ENCODE data around the gene NACC1. TPM values are rescaled to one million over a fixed set of nuclear protein-coding genes. Genes with fewer than 3 reads are reported as not detected.

Gene NACC1
- total and polyA plus RNA-seq, 4 donors: 0.86 to 24.7 (median 17.7) TPM

GRCh38 chr19:13119627-13120026 lies 1.6 kb downstream of the NACC1 start (continued):
- TF ChIP-seq HNF4G (IDR thresholded peaks at IDR 0.05) (no peak), NR2F2 (IDR thresholded peaks at IDR 0.05) (no peak)

DNA sequence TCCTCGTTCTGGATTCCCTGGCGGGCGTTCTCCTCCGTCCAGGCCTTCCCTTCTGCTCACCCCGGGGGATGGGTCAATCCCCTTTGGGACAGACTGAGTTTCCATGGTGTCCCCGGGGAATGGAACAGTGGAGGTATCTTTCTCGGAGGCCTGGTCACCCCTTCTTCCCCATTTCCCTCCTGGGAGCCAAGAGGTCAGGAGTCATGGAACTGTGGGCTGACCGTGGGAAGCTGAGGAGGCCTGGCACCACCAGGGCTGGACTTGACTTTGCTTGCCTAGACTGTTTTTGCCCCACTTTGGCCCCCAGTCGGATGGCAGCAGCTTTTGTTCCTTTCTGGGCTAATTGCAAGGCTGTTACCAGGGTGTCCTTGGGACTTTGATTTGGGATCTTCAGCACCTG lies 2.0 kb downstream of the NACC1 start:
- 87% methylated on average over 9 of the region's 9 CpGs for WGBS
- H3K4me1 ChIP-seq (ENCODE audit: control insufficient read depth in 4 of 4, insufficient read depth in 4 of 4, low read length in 3 of 4): peaks cover 12 to 42% (median 31%) of the 10 kb centered on the region in 4 donors
- H3K27me3 ChIP-seq (ENCODE audit: control insufficient read depth in 4 of 4, insufficient read depth in 4 of 4, low read length in 3 of 4): no peaks in the 10 kb centered on the region
- H3K27ac ChIP-seq (ENCODE audit: low read depth in 1 of 2, low read length in 2 of 2): no peak overlapping the region
- no peak overlapping the region for H3K4me3 ChIP-seq (ENCODE audit: low read depth in 1 of 3, low read length in 3 of 3)
- TF ChIP-seq RAD21 (IDR thresholded peaks at IDR 0.05) (no peak), EGR1 (IDR thresholded peaks at IDR 0.05; ENCODE audit: low read depth in 2 of 2) (no peak), FOXA2 (IDR thresholded peaks at IDR 0.05) (no peak), YY1 (IDR thresholded peaks at IDR 0.05) (no peak), NR2F2 (IDR thresholded peaks at IDR 0.05) (no peak), HNF4A (conservative IDR thresholded peaks at IDR 0.05) (no peak), JUND (IDR thresholded peaks at IDR 0.05) (no peak), ATF3 (IDR thresholded peaks at IDR 0.05) (no peak), TAF1 (conservative IDR thresholded peaks at IDR 0.05) (no peak), CTCF (IDR thresholded peaks at IDR 0.05; ENCODE audit: low read depth, low read length, missing input control) (no peak)
- TF ChIP-seq, protein P1, sequence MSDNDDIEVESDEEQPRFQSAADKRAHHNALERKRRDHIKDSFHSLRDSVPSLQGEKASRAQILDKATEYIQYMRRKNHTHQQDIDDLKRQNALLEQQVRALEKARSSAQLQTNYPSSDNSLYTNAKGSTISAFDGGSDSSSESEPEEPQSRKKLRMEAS (IDR thresholded peaks at IDR 0.05): no peak
- TF ChIP-seq, protein P2, sequence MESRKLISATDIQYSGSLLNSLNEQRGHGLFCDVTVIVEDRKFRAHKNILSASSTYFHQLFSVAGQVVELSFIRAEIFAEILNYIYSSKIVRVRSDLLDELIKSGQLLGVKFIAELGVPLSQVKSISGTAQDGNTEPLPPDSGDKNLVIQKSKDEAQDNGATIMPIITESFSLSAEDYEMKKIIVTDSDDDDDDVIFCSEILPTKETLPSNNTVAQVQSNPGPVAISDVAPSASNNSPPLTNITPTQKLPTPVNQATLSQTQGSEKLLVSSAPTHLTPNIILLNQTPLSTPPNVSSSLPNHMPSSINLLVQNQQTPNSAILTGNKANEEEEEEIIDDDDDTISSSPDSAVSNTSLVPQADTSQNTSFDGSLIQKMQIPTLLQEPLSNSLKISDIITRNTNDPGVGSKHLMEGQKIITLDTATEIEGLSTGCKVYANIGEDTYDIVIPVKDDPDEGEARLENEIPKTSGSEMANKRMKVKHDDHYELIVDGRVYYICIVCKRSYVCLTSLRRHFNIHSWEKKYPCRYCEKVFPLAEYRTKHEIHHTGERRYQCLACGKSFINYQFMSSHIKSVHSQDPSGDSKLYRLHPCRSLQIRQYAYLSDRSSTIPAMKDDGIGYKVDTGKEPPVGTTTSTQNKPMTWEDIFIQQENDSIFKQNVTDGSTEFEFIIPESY (IDR thresholded peaks at IDR 0.05): no peak
- TF ChIP-seq, protein P3, sequence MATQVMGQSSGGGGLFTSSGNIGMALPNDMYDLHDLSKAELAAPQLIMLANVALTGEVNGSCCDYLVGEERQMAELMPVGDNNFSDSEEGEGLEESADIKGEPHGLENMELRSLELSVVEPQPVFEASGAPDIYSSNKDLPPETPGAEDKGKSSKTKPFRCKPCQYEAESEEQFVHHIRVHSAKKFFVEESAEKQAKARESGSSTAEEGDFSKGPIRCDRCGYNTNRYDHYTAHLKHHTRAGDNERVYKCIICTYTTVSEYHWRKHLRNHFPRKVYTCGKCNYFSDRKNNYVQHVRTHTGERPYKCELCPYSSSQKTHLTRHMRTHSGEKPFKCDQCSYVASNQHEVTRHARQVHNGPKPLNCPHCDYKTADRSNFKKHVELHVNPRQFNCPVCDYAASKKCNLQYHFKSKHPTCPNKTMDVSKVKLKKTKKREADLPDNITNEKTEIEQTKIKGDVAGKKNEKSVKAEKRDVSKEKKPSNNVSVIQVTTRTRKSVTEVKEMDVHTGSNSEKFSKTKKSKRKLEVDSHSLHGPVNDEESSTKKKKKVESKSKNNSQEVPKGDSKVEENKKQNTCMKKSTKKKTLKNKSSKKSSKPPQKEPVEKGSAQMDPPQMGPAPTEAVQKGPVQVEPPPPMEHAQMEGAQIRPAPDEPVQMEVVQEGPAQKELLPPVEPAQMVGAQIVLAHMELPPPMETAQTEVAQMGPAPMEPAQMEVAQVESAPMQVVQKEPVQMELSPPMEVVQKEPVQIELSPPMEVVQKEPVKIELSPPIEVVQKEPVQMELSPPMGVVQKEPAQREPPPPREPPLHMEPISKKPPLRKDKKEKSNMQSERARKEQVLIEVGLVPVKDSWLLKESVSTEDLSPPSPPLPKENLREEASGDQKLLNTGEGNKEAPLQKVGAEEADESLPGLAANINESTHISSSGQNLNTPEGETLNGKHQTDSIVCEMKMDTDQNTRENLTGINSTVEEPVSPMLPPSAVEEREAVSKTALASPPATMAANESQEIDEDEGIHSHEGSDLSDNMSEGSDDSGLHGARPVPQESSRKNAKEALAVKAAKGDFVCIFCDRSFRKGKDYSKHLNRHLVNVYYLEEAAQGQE (IDR thresholded peaks at IDR 0.05): no peak
- H3K9ac ChIP-seq (ENCODE audit: low read depth in 1 of 2, low read length in 2 of 2): no peak overlapping the region
- H3K36me3 ChIP-seq (ENCODE audit: control insufficient read depth in 4 of 4, insufficient read depth in 3 of 4, low read depth in 1 of 4, low read length in 3 of 4): peaks cover 0 to 3% (median 0%) of the 10 kb centered on the region in 4 donors
- DNase-seq (ENCODE audit: low spot score): no peak
- no peaks in the 10 kb centered on the region for H3K9me3 ChIP-seq (ENCODE audit: control insufficient read depth in 4 of 4, low read length in 3 of 4)
